HG02884 (cell line): ENCODE results near the gene CABCOCO1.

Source experiments
- ATAC-seq: cut with Tn5 transposase; IDR thresholded peaks from one replicate; pipeline ENCODE4 v1.9.1; 2021; ENCODE audit warnings: mild to moderate bottlenecking, moderate library complexity; ENCODE audit not compliant: unreplicated experiment

The CABCOCO1 gene

GRCh38 chr10:61662794-61663259 lies at the start of gene CABCOCO1:
Gene CABCOCO1 (plus strand): TSS chr10:61662929. CDS start chr10:61662973, 44 bp downstream.
- no peak for ATAC-seq

GRCh38 chr10:61613665-61614064 lies 49.1 kb upstream of the CABCOCO1 start:
- ATAC-seq = no peak

GRCh38 chr10:61616611-61617010 lies 46.1 kb upstream of the CABCOCO1 start:
- ATAC-seq = no peak

DNA sequence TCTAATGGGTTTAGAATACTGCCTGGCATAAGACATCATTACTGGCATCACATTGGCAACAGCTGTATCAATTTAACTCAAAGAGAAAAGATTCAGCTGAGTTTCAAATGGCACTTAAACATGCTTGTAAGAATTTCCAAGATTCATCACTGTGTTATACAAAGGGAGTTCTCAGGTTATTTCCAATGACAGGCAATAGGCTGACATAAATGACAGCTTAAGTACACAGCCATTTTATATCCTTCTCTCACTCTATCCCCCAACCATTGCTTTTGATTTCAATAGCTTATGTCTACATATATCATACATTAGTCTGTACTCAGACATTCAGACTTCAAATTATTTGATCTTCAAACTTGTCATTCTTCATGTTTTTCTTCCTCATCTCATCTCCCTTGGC lies 45.5 kb upstream of the CABCOCO1 start:
- no peak for ATAC-seq

GRCh38 chr10:61617586-61617985 lies 45.1 kb upstream of the CABCOCO1 start:
- ATAC-seq = no peak

DNA sequence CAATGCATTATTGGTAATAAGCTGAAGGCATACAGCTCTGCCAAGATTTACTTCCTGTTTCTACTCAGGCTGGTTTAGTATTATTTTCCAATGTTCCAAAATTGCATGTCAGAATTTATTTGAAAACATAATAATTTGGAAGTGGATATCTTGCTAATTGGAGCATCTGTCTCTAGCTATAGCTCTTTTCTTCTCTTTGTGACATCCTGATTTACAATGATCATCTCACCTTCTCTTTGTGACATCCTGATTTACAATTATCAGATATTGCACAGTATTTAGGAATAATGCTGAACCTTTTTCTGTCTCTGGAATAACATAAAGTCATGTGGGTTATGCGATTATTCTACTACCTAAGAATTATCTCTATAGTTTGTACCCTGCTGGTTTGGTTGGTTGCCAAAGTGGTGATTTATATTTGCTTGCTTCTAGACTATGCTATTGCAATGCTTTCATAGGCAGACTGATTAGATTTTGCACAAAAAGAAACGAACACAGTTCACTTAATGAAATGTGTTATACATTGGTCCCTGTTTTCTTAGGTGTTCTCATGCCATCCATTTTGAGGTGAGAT lies 44.3 kb upstream of the CABCOCO1 start:
- no peak for ATAC-seq

GRCh38 chr10:61620506-61620905 lies 42.2 kb upstream of the CABCOCO1 start:
- ATAC-seq = no peak

DNA sequence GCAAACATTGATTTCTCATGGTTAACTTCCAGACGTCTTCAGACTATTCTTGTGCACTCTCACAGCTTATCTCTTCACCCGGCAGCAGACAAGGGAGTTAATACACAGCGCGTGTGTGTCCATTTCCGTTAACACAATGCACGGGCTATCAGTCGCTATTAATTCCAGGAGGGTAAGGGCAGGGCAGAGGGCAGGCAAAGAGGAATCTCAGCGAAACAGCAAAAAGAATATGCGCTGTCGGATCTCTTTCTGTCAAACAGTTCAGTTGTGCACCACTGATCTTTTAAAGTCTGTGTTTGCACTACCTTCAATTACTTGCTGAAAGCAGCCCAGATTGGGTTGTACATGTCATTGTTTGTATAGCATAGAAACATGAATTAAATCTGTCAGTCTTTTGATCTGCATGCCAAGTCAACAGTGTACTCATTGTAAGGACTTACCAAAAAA lies 41.1 kb upstream of the CABCOCO1 start:
- ATAC-seq = no peak

DNA sequence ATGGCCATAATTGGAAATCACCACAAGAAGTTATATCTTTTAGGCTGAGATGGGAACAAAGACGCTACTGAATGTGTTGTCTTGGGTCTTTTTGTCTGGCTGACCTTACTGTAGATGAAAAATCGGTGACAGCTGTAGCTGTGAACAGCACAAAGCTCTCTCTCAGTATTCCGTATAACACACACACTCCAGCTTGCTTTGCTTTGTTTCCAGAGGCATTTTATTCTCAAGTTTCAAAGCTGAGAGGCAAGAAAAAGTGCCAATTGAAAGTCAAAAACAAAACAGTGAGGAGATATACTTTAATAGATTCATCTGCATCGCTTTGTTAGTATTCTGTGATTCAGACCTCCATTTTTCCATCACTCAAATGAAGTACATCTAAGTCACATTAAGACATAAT lies 39.6 kb upstream of the CABCOCO1 start:
- no peak for ATAC-seq

GRCh38 chr10:61626209-61626608 lies 36.5 kb upstream of the CABCOCO1 start:
- no peak for ATAC-seq

DNA sequence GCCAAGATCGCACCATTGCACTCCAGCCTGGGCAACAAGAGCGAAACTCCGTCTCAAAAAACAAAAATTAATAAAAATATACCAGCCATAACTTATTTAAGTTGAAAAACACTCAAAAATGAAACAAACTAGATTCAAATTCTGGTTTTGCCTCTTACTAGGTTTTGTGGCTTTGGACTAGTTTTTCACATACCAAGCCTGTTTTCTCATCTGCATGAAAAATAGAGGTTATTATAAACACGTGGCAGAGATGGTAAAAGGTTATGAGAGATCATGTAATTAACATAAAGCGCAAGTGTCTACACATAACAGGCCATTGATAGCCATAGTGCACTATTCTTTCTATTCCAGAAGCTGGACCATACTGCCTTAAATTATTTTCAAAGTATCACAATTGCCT lies 35.5 kb upstream of the CABCOCO1 start:
- no peak for ATAC-seq

- no peak for ATAC-seq
Observed at GRCh38 chr10:61628151-61628874, 34.4 kb upstream of the CABCOCO1 start.

DNA sequence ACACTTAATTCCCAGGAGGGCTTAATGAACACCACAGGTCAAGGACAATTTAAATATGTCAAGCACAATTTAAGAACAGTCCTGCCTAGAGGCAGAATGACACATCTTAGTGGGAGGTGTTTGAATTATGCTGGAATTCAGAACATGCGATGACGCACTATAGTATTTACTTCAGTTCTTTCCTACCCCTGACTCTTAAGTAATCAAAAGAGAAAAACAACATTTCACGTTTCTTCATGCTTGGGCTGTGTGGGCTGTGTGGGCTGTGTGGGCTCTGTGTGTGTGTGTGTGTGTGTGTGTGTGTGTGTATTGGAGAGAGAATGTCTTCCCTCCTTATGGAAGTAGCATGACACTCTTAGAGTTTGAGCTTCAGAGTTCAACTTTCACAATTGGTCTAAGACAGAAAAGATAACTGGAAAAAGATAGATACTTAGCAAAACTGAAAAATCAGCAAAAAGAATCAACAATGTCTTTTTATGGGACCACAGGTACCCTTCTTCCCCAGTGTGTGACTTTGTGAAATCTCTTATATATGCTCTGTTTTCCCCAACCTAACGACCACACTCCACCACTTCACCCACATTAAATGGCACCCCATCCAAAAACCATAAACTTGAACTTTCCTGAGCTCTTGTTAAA lies 33.7 kb upstream of the CABCOCO1 start:
- ATAC-seq = no peak

DNA sequence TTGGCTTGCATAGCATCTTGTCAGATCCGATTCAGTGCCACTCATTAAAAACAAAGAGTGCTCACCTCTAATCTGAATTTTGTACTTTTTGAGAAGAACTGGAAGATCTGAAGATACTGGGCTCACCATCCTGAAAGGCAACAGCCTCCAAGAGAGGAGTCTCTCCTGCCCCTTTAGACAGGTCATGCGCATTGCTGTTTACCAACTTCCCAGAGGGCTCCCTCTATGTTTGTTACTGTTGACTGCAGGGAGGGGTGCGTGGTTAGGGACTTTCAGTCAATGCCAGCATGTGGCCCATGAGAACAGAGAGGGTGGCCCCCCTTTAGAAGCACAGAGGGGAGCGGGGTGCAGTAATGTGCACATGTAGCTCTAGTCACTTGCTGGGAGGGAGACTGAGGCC lies 33.2 kb upstream of the CABCOCO1 start:
- no peak for ATAC-seq

GRCh38 chr10:61632057-61632670 lies 30.6 kb upstream of the CABCOCO1 start:
- ATAC-seq = no peak

- ATAC-seq = no peak
Observed at GRCh38 chr10:61633665-61634064, 29.1 kb upstream of the CABCOCO1 start.

- ATAC-seq = no peak
Observed at GRCh38 chr10:61634746-61635145, 28.0 kb upstream of the CABCOCO1 start.

DNA sequence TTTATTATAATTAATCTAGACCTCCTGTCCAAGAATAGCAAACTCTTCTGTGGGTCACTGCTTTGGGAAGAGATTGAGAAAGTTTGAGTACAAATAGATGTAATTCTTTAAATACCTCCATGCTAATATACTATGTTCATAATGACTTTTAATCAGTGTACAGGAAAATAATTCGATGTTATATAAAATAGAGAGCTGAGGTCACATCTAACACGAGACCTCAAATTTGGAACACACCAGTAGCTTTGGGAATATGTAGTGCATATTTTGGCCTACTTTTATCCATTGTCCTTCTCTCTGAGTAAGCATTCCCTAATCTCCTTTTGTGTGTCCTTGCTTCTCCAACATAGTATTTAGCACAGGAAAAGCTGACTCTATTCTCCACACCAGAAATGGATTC lies 27.3 kb upstream of the CABCOCO1 start:
- no peak for ATAC-seq

DNA sequence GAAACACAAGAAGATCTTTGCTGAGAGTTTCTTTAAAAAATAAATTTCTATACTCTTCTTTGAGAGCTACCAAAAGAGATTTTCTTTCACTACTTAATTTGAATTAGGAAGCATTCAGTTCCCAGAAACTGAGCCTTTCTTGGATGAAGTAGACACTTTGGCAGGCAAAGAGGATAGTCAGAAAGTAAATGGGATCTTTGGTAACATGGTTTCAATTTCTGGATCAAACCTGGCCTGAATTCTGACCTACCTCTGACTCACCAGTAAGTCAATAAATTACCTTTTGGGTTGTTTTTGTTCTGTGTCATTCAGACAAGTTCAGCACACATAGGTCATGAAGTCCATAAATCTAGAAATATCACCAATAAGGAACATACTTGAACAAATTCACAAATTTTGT lies 26.8 kb upstream of the CABCOCO1 start:
- no peak for ATAC-seq

- no peak for ATAC-seq
Observed at GRCh38 chr10:61639952-61640351, 22.8 kb upstream of the CABCOCO1 start.

GRCh38 chr10:61640856-61641255 lies 21.9 kb upstream of the CABCOCO1 start:
- no peak for ATAC-seq

DNA sequence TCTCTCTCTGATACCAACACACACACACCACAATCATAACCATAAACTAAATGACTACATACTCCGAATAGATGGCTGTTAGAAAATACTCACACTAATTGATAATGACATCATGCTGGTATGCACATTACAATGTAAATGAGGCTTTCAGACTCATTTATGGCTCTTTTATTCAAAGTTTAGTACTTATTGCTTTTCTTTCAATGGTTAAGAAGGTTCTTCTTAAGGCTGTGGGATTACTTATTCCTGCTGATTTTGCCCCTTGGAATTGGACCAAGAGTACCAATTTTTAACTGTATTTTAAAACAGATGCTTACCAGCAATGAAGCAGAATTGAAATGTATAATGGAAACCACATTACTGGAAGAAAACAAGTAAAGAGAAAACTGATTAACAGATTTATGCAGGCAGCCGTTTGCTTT lies 20.6 kb upstream of the CABCOCO1 start:
- ATAC-seq = no peak
